Right cardiac atrium (tissue), 5 donors: ENCODE results near the gene TTC33. TPM values are rescaled to one million over a fixed set of nuclear protein-coding genes. Genes with fewer than 3 reads are reported as not detected.

ENCODE experiments used
- ATAC-seq, 2 donors: fragments of 200-7000 bp; cut with Tn5 transposase; one replicate each; pipeline versions ENCODE4 v1.8.0 to v1.9.1; 2020; ENCODE audit warnings: moderate library complexity in 2 of 2, mild to moderate bottlenecking in 1 of 2
- DNase-seq, 3 donors: peaks; one replicate each; pipeline ENCODE4 v3.0.0-alpha.2; 2020
- H3K27ac ChIP-seq: one replicate; pipeline ENCODE4 v1.5.1; 2013; ENCODE audit warnings: mild to moderate bottlenecking, low read length, control low read depth, moderate library complexity
- H3K27me3 ChIP-seq: one replicate; pipeline ENCODE4 v1.6.1; 2013; ENCODE audit not compliant: control insufficient read depth, insufficient read depth
- H3K4me1 ChIP-seq: one replicate; pipeline ENCODE4 v1.6.1; 2013; ENCODE audit warnings: low read length; ENCODE audit not compliant: control insufficient read depth, insufficient read depth
- H3K4me3 ChIP-seq: one replicate; pipeline ENCODE4 v1.5.1; 2013; ENCODE audit warnings: low read length, control low read depth
- H3K9me3 ChIP-seq: one replicate; pipeline ENCODE4 v1.6.1; 2013; ENCODE audit warnings: low read length; ENCODE audit not compliant: control insufficient read depth
- WGBS: extraction: QIAGEN DNeasy Blood & Tissue Kit; methylation state at CpG from one replicate; pipeline ENCODE4 v1.1.7; 2013; 5-methylcytosine and 5-hydroxymethylcytosine counted together
- intact Hi-C, 4 donors: fragments of 100-400 bp; cut with DNase I; formaldehyde crosslinking; loops; one replicate each; pipeline versions ENCODE4 v1.11.0 to v1.14.0; 2022 to 2023
- polyA plus RNA-seq: library from polyadenylated mRNA; stranded (reverse); fragments of 200-250 nt; gene quantifications from one replicate; pipeline ENCODE4 v1.2.3, GENCODE V29; 2013
- total RNA-seq, 4 donors: library from RNA; stranded (reverse); fragmentation: NEBNext Ultra II Directional; extraction: Animal tissue kit (Norgen Biotek cat#: 25700); gene quantifications; one replicate each; pipeline ENCODE4 v1.2.1, GENCODE V29; 2021
- donor health status: healthy with polysubstance abuse.
- donor health status: DM: no; HTN: yes; CAD: no.
- donor health status: DM: no; HTN: no; CAD: no.
- donor health status: DM: no; HTN: yes; CAD: no; lungs with severe emphysema.
- donor health status: DM: yes; HTN: yes; CAD: no.

TTC33 gene
- total and polyA plus RNA-seq, 5 donors, result 7.2 to 17.5 (median 16.7) TPM

GRCh38 chr5:40779561-40779960 lies 23.8 kb upstream of the TTC33 start:
- intact Hi-C loops, result no loop called here
- Histone ChIP-seq H3K27me3 (no peaks in the 10 kb centered on the region), H3K4me1 (peaks cover 2% of the 10 kb centered on the region), H3K9me3 (peaks cover 4% of the 10 kb centered on the region), H3K4me3 (no peak overlapping the region), H3K27ac (no peak overlapping the region)
- DNase-seq, result no peak
- no peak for ATAC-seq
- WGBS, result 92% methylated on average over 6 of the region's 6 CpGs

- ATAC-seq (no peak), DNase-seq (no peak)
These were observed 22.4 kb upstream of the TTC33 start for GRCh38 chr5:40778133-40778532.

GRCh38 chr5:40776658-40776977 lies 20.9 kb upstream of the TTC33 start:
- Histone ChIP-seq H3K9me3 (peaks cover 2% of the 10 kb centered on the region), H3K27ac (no peak overlapping the region), H3K27me3 (no peaks in the 10 kb centered on the region), H3K4me1 (peaks cover 2% of the 10 kb centered on the region), H3K4me3 (no peak overlapping the region)
- 87% methylated on average over 1 of the region's 1 CpG for WGBS
- DNase-seq (no peak), ATAC-seq (no peak)
- intact Hi-C loops, result no loop called here

More at GRCh38 chr5:40778133-40778532, 22.4 kb upstream of the TTC33 start:
- peaks cover 2% of the 10 kb centered on the region for H3K4me1 ChIP-seq
- H3K9me3 ChIP-seq, result peaks cover 4% of the 10 kb centered on the region
- H3K27ac ChIP-seq, result no peak overlapping the region
- no peaks in the 10 kb centered on the region for H3K27me3 ChIP-seq
- 97% methylated on average over 1 of the region's 1 CpG for WGBS
- H3K4me3 ChIP-seq, result no peak overlapping the region
- intact Hi-C loops, result no loop called here

- intact Hi-C loops, result no loop called here
- H3K27me3 ChIP-seq, result no peaks in the 10 kb centered on the region
- H3K27ac ChIP-seq, result no peak overlapping the region
- H3K9me3 ChIP-seq, result peaks cover 2% of the 10 kb centered on the region
- 64% methylated on average over 6 of the region's 6 CpGs for WGBS
- ATAC-seq (no peak), DNase-seq (no peak)
- peaks cover 2% of the 10 kb centered on the region for H3K4me1 ChIP-seq
- H3K4me3 ChIP-seq, result no peak overlapping the region
These were observed 20.3 kb upstream of the TTC33 start for GRCh38 chr5:40775846-40776657.

- Histone ChIP-seq H3K4me1 (no peaks in the 10 kb centered on the region), H3K27me3 (no peaks in the 10 kb centered on the region), H3K9me3 (peaks cover 2% of the 10 kb centered on the region), H3K27ac (no peak overlapping the region), H3K4me3 (no peak overlapping the region)
- intact Hi-C loops, result no loop called here
- no peak for ATAC-seq
- WGBS, result 70% methylated on average over 4 of the region's 4 CpGs
- DNase-seq, result no peak
These were observed 19.5 kb upstream of the TTC33 start for GRCh38 chr5:40775085-40775845.

GRCh38 chr5:40774623-40775022 lies 18.9 kb upstream of the TTC33 start:
- Histone ChIP-seq H3K27ac (no peak overlapping the region), H3K4me1 (no peaks in the 10 kb centered on the region), H3K27me3 (no peaks in the 10 kb centered on the region), H3K4me3 (no peak overlapping the region), H3K9me3 (peaks cover 2% of the 10 kb centered on the region)
- intact Hi-C loops, result no loop called here
- 91% methylated on average over 1 of the region's 1 CpG for WGBS
- no peak for ATAC-seq
- DNase-seq, result no peak

- H3K9me3 ChIP-seq, result no peaks in the 10 kb centered on the region
- no peak for DNase-seq
- no peak overlapping the region for H3K27ac ChIP-seq
- no peak overlapping the region for H3K4me3 ChIP-seq
- no peaks in the 10 kb centered on the region for H3K4me1 ChIP-seq
- H3K27me3 ChIP-seq, result no peaks in the 10 kb centered on the region
- no peak for ATAC-seq
- WGBS, result 94% methylated on average over 5 of the region's 5 CpGs
- intact Hi-C loops, result no loop called here
These were observed 15.0 kb upstream of the TTC33 start for GRCh38 chr5:40770764-40771163.

GRCh38 chr5:40762705-40763104 lies 6.9 kb upstream of the TTC33 start:
- intact Hi-C loops, result no loop called here
- no peaks in the 10 kb centered on the region for H3K27me3 ChIP-seq
- DNase-seq (no peak), ATAC-seq (no peak)
- no peaks in the 10 kb centered on the region for H3K9me3 ChIP-seq
- WGBS, result 69% methylated on average over 2 of the region's 2 CpGs
- no peak overlapping the region for H3K27ac ChIP-seq
- H3K4me3 ChIP-seq, result no peak overlapping the region
- H3K4me1 ChIP-seq, result no peaks in the 10 kb centered on the region

GRCh38 chr5:40757400-40757799 lies 1.6 kb upstream of the TTC33 start:
- WGBS, result 95% methylated on average over 2 of the region's 2 CpGs
- no peak overlapping the region for H3K4me3 ChIP-seq
- no peak for ATAC-seq
- no peaks in the 10 kb centered on the region for H3K4me1 ChIP-seq
- H3K27me3 ChIP-seq, result no peaks in the 10 kb centered on the region
- intact Hi-C loops, result loop anchor here in 1 of 4 donors (10.0 kb wide), 1 partner anchor 117 kb away; no protein-coding TSS in a partner anchor
- no peak for DNase-seq
- H3K9me3 ChIP-seq, result no peaks in the 10 kb centered on the region
- no peak overlapping the region for H3K27ac ChIP-seq

GRCh38 chr5:40755093-40755406 lies 711 bp downstream of the TTC33 start:
- peak; percentile 61 to 85 (median 69) for DNase-seq

GRCh38 chr5:40754381-40755092 lies 1.2 kb downstream of the TTC33 start:
- no peaks in the 10 kb centered on the region for H3K4me1 ChIP-seq
- H3K27me3 ChIP-seq, result no peaks in the 10 kb centered on the region
- no peaks in the 10 kb centered on the region for H3K9me3 ChIP-seq
- peak overlapping the region; percentile 12 for H3K27ac ChIP-seq
- no peak for DNase-seq
- intact Hi-C loops, result loop anchor here in 1 of 4 donors (10.0 kb wide), 1 partner anchor 120 kb away; no protein-coding TSS in a partner anchor
- no peak for ATAC-seq
- peak overlapping the region; percentile 90 for H3K4me3 ChIP-seq
- 9% methylated on average over 6 of the region's 6 CpGs for WGBS

More at GRCh38 chr5:40755093-40755406, 711 bp downstream of the TTC33 start:
- Histone ChIP-seq H3K9me3 (no peaks in the 10 kb centered on the region), H3K27me3 (no peaks in the 10 kb centered on the region), H3K4me3 (peak overlapping the region; percentile 90), H3K27ac (peak overlapping the region; percentile 74), H3K4me1 (no peaks in the 10 kb centered on the region)
- peak; percentile 91 for ATAC-seq
- under 1% methylated on average over 11 of the region's 11 CpGs for WGBS
- intact Hi-C loops, result loop anchor here in 1 of 4 donors (10.0 kb wide), 1 partner anchor 120 kb away; no protein-coding TSS in a partner anchor
